ENCODE measurements around the gene DOK7.
"Not testable (repeated sequence)": the region's sequence is repeated elsewhere in the genome, so short reads cannot be mapped to it uniquely, and the experiment has no call there.

GRCh38 chr4:3459156-3459555, 4.0 kb upstream of the DOK7 start:
- TF ChIP-seq CTCF, POLR2AphosphoS5 (IDR thresholded peaks at IDR 0.05): not testable (repeated sequence)

All from breast epithelium (tissue), 3 donors.